PC-9 (cell line): ENCODE measurements around the gene ARFRP1. TPM values are rescaled to one million over a fixed set of nuclear protein-coding genes. Genes with fewer than 3 reads are reported as not detected.

ENCODE experiments used
- BruUV-seq: library from RNA; stranded (reverse); fragments of 400-500 nt; replicated peaks from 2 replicates; lab custom pipeline; 2021; lab: Mats Ljungman, UMichigan
- CTCF ChIA-PET: fragments of 300-600 bp; sonication (Branson Sonifier 250); formaldehyde crosslinking; loops from one replicate; lab custom pipeline; 2022; ENCODE audit warnings: antibody characterized with exemption; lab: Charles Lee
- POLR2A ChIA-PET: fragments of 300-600 bp; sonication (Branson Sonifier 250); formaldehyde crosslinking; loops from one replicate; lab custom pipeline; 2022; ENCODE audit warnings: antibody characterized with exemption; ENCODE audit not compliant: unreplicated experiment; lab: Charles Lee
- DNase-seq, 2 experiments: peaks; one replicate each; pipeline versions ENCODE4 v3.0.0 to v3.0.0-alpha.2; 2015 to 2022; ENCODE audit warnings: mixed read lengths in 1 of 2
- H2AFZ ChIP-seq: fragments of 200-600 bp; sonication (generic); 2 replicates; pipeline ENCODE4 v1.8.1; 2017; ENCODE audit warnings: antibody characterized with exemption
- H3F3A ChIP-seq: fragments of 200-600 bp; sonication (generic); 2 replicates; pipeline ENCODE4 v1.8.1; 2017; ENCODE audit warnings: antibody characterized with exemption, mild to moderate bottlenecking, low read depth; ENCODE audit not compliant: insufficient read depth
- H3K27ac ChIP-seq: fragments of 200-600 bp; sonication (generic); 2 replicates; pipeline ENCODE4 v1.6.1; 2016; ENCODE audit warnings: mixed run types
- H3K27me3 ChIP-seq: fragments of 200-600 bp; sonication (generic); 2 replicates; pipeline ENCODE4 v1.6.1; 2016; ENCODE audit warnings: low read depth, mixed run types; ENCODE audit not compliant: insufficient read depth
- H3K36me3 ChIP-seq: fragments of 200-600 bp; sonication (generic); 2 replicates; pipeline ENCODE4 v1.6.1; 2016; ENCODE audit warnings: low read depth, mixed run types
- H3K4me1 ChIP-seq: fragments of 200-600 bp; sonication (generic); replicated peaks from 2 replicates; pipeline ENCODE4 v1.6.1; 2016; ENCODE audit warnings: mixed run types; ENCODE audit not compliant: insufficient read depth
- H3K4me2 ChIP-seq: fragments of 200-600 bp; sonication (generic); 2 replicates; pipeline ENCODE4 v1.6.1; 2017; ENCODE audit warnings: mixed run types
- H3K4me3 ChIP-seq: fragments of 200-600 bp; sonication (generic); 2 replicates; pipeline ENCODE4 v1.6.1; 2016; ENCODE audit warnings: mixed run types
- H3K79me2 ChIP-seq: fragments of 200-600 bp; sonication (generic); 2 replicates; pipeline ENCODE4 v1.6.1; 2017; ENCODE audit warnings: low read depth, mixed run types
- H3K9me2 ChIP-seq: fragments of 200-600 bp; sonication (generic); 2 replicates; pipeline ENCODE4 v1.8.1; 2017; ENCODE audit warnings: mild to moderate bottlenecking; ENCODE audit not compliant: insufficient read depth
- H3K9me3 ChIP-seq: fragments of 200-600 bp; sonication (generic); 2 replicates; pipeline ENCODE4 v1.8.1; 2016; ENCODE audit warnings: low read depth; ENCODE audit not compliant: insufficient read depth
- H4K20me1 ChIP-seq: fragments of 200-600 bp; sonication (generic); 2 replicates; pipeline ENCODE4 v1.8.1; 2017; ENCODE audit not compliant: insufficient read depth
- EZH2 ChIP-seq: fragments of 200-600 bp; sonication (generic); IDR thresholded peaks from 2 replicates; pipeline ENCODE4 v1.8.0; 2017; ENCODE audit warnings: antibody characterized with exemption, low read depth
- intact Hi-C: fragments of 100-400 bp; cut with micrococcal nuclease; formaldehyde crosslinking; loops from one replicate; pipeline ENCODE4 v1.10.0; 2022; ENCODE audit not compliant: unreplicated experiment
- total RNA-seq: library from RNA; stranded (reverse); gene quantifications from 2 replicates; pipeline ENCODE4 v1.2.3, GENCODE V29; 2021
- TF ChIP-seq, protein P1 (sequence below): fragments of 200-600 bp; sonication (generic); conservative IDR thresholded peaks from 2 replicates; pipeline ENCODE4 v1.6.1; 2017; ENCODE audit warnings: mixed run types, antibody characterized with exemption, mild to moderate bottlenecking, moderate library complexity

The ARFRP1 gene
- total RNA-seq, 1 experiment from 2014 or later: 59.1 TPM

DNA sequence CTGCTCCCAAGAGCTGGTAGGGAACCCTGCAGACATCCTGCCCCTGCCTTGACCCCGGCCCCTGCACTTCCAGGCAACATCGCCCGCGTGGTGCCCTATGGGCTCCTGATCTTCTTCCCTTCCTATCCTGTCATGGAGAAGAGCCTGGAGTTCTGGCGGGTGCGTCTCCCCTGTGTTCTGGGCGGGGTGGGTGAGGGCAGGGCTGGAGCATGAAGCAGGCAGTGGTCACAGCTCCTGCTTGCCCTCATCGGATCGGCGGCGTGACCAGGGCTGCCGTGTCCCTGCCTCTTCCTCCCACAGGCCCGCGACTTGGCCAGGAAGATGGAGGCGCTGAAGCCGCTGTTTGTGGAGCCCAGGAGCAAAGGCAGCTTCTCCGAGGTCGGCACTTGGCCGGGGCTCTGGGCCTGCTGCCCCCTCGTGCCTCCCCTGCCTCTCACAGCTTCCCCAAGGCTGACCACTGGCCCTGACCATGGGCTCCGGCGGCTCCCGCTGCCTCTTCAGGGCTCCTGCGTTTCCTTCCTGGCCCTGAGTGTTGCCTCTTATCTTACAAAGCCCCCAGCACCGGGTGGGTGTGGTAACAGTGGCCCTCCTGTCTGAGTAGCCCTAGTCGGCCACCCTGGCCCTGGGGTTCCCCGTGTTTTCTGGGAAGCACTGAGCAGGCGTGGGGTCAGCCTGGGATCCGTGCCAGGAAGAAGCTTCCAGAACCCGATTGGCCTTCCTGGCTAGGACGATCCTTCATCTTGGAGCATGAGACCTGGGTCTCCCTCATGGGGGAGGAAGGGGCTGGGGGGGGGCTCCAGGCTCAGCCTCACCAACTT, 19.3 kb downstream of the ARFRP1 start:
- no peak overlapping the region for H2AFZ ChIP-seq
- no peaks in the 10 kb centered on the region for H3K9me3 ChIP-seq
- H3K4me3 ChIP-seq: no peak overlapping the region
- no peaks in the 10 kb centered on the region for H3K27me3 ChIP-seq
- no peaks in the 10 kb centered on the region for H3K9me2 ChIP-seq
- no peak overlapping the region for H3K27ac ChIP-seq
- H3F3A ChIP-seq: peaks cover 47% of the 10 kb centered on the region
- intact Hi-C loops: loop anchor here (10.0 kb wide), 1 partner anchor 104 kb away; no protein-coding TSS in a partner anchor
- H3K4me2 ChIP-seq: no peak overlapping the region
- CTCF ChIA-PET: no interaction called here
- peaks cover 56% of the 10 kb centered on the region for H3K4me1 ChIP-seq
- TF ChIP-seq EZH2: no peak
- TF ChIP-seq, protein P1, sequence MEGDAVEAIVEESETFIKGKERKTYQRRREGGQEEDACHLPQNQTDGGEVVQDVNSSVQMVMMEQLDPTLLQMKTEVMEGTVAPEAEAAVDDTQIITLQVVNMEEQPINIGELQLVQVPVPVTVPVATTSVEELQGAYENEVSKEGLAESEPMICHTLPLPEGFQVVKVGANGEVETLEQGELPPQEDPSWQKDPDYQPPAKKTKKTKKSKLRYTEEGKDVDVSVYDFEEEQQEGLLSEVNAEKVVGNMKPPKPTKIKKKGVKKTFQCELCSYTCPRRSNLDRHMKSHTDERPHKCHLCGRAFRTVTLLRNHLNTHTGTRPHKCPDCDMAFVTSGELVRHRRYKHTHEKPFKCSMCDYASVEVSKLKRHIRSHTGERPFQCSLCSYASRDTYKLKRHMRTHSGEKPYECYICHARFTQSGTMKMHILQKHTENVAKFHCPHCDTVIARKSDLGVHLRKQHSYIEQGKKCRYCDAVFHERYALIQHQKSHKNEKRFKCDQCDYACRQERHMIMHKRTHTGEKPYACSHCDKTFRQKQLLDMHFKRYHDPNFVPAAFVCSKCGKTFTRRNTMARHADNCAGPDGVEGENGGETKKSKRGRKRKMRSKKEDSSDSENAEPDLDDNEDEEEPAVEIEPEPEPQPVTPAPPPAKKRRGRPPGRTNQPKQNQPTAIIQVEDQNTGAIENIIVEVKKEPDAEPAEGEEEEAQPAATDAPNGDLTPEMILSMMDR: no peak
- H3K36me3 ChIP-seq: 0 out of 2 replicates have a peak, but pooled peaks cover 3% of the 10 kb centered on the region
- H4K20me1 ChIP-seq: no peaks in the 10 kb centered on the region
- no TSS peak for BruUV-seq
- peaks cover 7% of the 10 kb centered on the region; the same call in 1 of the 2 replicates for H3K79me2 ChIP-seq
- DNase-seq: no peak
- POLR2A ChIA-PET: no interaction called here

DNA sequence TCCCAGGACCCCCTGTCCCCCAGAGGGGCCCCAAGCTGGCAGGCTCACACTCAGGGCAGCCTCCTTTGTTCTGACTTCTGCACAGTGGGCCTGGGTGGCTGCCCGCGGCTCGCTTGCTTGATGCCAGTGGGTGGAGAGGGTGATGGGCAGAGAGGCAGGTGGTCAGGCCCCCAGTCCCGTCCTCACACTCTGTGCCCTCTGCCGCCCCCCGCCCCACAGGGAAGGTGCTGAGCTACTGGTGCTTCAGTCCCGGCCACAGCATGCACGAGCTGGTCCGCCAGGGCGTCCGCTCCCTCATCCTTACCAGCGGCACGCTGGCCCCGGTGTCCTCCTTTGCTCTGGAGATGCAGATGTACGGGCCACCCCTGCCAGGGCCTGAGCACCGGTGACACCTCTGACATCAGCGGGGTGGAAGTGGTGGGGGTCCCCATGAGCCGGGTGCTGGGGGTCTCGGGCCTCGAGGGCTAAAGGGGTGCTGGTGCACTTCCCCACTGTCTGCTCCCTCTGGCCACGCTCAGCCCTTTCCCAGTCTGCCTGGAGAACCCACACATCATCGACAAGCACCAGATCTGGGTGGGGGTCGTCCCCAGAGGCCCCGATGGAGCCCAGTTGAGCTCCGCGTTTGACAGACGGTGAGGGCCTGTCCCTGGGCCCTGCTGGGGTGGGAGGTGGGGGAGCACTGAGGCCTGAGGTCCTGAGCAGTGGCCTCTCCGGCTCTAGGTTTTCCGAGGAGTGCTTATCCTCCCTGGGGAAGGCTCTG, 20.2 kb downstream of the ARFRP1 start:
- CTCF ChIA-PET: no interaction called here
- Histone ChIP-seq H3K79me2 (peaks cover 9% of the 10 kb centered on the region; the same call in 1 of the 2 replicates), H3K36me3 (0 out of 2 replicates have a peak, but pooled peaks cover 3% of the 10 kb centered on the region), H3K4me1 (peaks cover 64% of the 10 kb centered on the region), H3K9me2 (no peaks in the 10 kb centered on the region), H3K4me2 (no peak overlapping the region), H3F3A (peaks cover 49% of the 10 kb centered on the region), H3K27ac (no peak overlapping the region), H3K9me3 (no peaks in the 10 kb centered on the region), H2AFZ (no peak overlapping the region), H4K20me1 (no peaks in the 10 kb centered on the region), H3K4me3 (no peak overlapping the region), H3K27me3 (no peaks in the 10 kb centered on the region)
- BruUV-seq: no TSS peak
- intact Hi-C loops: loop anchor here (10.0 kb wide), 1 partner anchor 103 kb away; no protein-coding TSS in a partner anchor
- POLR2A ChIA-PET: interaction anchor here (0.6 to 0.8 kb wide), 6 partner anchors 11 to 99 kb away, joined by 3 to 8 read pairs (median 5); no protein-coding TSS in a partner anchor
- no peak for DNase-seq
- TF ChIP-seq, protein P1: no peak
- no peak for TF ChIP-seq EZH2
